Right ventricle myocardium inferior (tissue), 1 donor: ENCODE results near the gene RHD. TPM values are rescaled to one million over a fixed set of nuclear protein-coding genes. Genes with fewer than 3 reads are reported as not detected.
"Not testable (repeated sequence)": the region's sequence is repeated elsewhere in the genome, so short reads cannot be mapped to it uniquely, and the experiment has no call there.

Experiments used
- ATAC-seq: fragments of 200-7000 bp; cut with Tn5 transposase; one replicate; pipeline ENCODE4 v1.9.1; 2020; ENCODE audit warnings: mild to moderate bottlenecking, moderate library complexity
- DNase-seq: peaks from one replicate; pipeline ENCODE4 v3.0.0; 2021; ENCODE audit errors: missing footprints
- intact Hi-C: fragments of 100-400 bp; cut with DNase I; formaldehyde crosslinking; loops from one replicate; pipeline ENCODE4 v1.11.0; 2022
- total RNA-seq: library from RNA; stranded (reverse); fragmentation: NEBNext Ultra II Directional; extraction: Animal tissue kit (Norgen Biotek cat#: 25700); gene quantifications from one replicate; pipeline ENCODE4 v1.2.1, GENCODE V29; 2021
- donor health status: DM: no; HTN: yes; CAD: no; lungs with severe emphysema.

The RHD gene
- total RNA-seq, 1 donor from 2014 or later = not detected

DNA sequence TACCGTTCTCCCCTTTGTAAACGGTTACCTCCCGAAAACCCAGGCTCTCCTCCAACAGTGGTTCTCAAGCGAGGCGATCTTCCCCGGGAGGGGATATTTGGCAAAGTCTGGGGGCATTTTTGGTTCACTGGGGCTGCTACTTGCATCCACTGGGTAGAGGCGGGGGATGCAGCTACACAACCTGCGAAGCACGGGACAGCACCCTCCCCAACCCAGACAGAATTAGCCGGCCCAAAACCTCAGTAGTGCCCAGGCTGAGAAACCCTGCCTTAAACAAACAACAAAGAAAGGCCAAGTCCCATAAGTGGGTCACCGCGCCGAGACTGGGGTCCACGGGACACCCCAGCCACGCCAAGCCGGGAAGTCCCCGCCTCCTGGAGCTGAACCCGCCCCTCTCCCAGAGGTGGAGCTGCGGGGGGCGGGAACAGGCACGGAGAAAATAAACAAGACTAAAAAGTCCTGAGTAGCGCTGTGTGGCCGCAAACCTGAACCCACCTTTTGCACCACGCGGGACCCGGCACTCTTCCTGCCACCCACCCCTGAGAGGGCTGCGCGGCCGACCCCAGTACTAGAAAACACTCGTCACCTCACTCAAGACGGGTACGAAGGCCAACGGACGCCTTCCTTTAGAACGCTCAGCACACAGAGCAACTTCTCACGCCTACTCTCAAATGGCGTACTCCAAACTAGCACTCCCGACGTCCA, 65.3 kb downstream of the RHD start:
- DNase-seq = not testable (repeated sequence)
- ATAC-seq = peak; percentile 79
- intact Hi-C loops = loop anchor here (5.0 kb wide), 1 partner anchor 90 kb away; the partner anchor contains the start of gene RSRP1

DNA sequence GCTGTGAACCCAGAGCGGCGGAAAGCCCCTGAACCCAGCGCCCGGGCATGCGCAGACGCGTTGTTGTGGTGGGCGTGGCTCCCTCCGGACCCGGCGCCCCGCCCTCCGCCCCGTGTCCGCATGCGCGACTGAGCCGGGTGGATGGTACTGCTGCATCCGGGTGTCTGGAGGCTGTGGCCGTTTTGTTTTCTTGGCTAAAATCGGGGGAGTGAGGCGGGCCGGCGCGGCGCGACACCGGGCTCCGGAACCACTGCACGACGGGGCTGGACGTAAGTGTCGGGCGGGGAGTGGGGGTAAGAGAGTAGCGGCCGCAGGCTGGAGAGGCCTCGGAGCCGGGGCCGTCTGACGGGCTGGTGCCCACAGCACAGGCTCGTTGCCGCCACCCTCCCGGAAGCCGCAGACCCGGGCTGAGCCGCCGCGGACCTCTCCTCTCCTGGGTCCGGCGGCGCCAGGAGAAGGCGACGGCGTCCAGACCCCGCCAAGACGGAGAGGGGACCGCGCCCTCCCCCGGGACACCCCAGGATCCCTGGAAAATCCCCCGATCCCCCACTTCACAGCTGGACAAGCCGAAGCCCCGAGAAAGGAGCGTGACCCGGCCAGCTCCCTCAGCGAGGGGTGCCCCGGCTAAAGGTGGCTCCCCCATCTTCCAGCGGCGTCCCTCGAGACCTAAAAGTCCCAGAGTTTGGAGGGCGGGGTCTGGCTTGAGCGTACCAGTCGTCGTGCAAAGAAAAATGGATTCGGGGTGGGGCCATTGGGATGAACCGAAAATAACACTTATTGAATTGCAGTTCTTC, 66.1 kb downstream of the RHD start, which contains the start of gene TMEM50A:
TMEM50A (plus strand) TSS at position 147 of the 794 bp plus-strand sequence. CDS start 2,153 bp downstream, outside the sequence.
- ATAC-seq (peak; percentile 98), DNase-seq (peak; percentile 95)
- intact Hi-C loops = loop anchor here (5.0 kb wide), 1 partner anchor 91 kb away; the partner anchor contains the start of gene RSRP1

DNA sequence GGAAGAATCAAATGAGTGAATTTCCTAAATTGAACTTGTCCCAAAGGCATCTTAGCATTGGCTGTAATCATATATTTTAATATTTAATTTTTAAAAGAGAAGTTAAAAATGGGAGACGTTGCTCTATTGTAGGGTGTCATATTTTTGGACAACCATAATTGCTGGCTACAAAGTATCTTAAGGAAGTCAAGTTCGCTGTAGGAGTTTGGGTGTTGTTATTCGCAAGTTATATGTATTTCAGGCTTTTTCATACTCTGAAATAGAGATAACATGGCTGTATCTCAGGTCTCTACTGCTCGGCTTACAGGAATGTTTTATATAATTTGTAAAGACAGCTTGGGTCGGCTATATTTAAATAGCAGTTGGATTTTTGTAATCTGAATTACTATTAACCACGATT, 66.7 kb downstream of the RHD start:
- intact Hi-C loops = loop anchor here (5.0 kb wide), 1 partner anchor 92 kb away; the partner anchor contains the start of gene RSRP1
- ATAC-seq (no peak), DNase-seq (no peak)

DNA sequence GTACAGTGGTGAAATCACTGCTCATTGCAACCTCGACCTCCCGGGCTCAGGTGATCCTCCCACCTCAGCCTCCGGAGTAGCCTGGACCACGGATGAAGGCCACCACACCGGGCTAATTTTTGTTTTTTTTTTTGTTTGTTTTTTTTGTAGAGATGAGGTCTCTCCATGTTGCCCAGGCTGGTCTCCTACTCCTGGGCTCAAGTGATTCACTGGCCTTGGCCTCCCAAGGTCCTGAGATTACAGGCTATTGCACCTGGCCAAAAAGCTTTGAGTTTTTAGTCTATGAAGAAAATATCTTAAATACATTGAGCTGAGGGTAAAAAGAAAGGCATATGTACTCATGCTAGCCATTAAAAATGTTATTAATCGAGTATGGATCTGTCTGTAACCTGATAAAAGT, 69.4 kb downstream of the RHD start:
- DNase-seq (no peak), ATAC-seq (no peak)
- intact Hi-C loops = no loop called here

DNA sequence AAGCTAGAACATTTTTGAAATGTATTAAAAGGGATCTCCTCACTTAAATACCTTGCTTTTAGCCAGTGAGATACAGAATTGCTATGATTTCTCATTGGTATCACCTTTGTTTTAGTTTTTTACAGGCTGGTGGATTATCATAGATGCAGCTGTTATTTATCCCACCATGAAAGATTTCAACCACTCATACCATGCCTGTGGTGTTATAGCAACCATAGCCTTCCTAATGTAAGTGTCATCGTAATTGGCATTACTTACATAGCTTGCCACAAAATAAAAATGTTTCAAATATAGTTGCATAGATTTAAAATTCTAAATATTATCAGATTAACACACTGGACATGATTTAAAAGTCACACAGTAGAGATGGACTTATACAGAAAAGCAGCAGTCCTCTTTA, 70.5 kb downstream of the RHD start:
- DNase-seq (no peak), ATAC-seq (no peak)
- intact Hi-C loops = no loop called here

DNA sequence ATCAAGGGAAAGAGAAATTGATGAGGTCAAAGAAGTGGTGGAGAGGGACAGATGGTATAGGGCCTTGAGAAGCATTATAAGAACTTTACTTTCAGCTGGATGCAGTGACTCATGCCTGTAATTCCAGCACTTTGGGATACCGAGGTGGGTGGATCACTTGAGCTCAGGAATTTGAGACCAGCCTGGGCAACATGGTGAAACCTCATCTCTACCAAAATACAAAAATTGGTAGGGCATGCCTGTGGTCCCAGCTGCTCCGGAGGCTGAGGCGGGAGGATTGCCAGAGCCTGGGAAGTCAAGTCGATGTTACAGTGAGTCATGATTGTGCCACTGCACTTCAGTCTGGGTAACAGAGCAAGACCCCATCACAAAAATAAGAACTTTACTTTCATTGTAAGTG, 71.6 kb downstream of the RHD start:
- DNase-seq = no peak
- intact Hi-C loops = no loop called here
- no peak for ATAC-seq

DNA sequence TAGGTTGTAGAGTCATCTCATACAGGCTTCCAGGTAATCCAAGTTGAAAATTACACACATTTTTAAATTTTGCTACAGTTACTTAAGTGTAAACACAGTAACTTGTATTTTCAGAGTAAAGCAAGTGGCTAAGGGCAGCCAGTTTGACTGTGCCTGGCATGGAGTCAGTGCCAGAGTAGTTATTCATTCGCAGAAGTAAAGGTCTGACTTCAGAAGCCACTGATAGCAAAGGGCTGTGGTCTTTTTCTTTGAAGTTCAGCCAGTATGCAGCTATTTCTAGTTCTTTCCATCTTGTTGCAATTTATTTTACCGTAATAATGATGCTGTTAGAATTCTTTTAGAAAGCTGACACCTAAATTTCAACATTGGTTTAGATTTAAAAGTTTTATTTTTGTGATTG, 75.2 kb downstream of the RHD start:
- intact Hi-C loops = no loop called here
- ATAC-seq = no peak
- no peak for DNase-seq

DNA sequence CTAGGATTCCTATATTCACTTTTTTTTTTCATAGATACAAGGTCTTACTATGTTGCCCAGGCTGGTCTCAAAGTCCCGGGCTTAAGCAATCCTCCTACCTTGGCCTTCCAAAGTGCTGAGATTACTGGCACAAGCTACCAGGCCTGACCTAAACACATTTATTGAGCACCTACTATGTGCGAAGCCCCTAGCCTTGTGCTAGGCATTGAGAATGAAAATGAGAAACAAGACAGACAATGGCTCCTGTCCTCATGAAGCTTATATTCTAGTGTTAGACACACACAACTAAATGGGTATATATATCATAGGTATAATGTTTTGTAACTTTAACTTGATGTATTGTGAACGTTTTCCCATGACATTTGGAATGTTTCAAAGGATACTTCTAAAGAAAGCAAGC, 77.3 kb downstream of the RHD start:
- intact Hi-C loops = no loop called here
- ATAC-seq = no peak
- no peak for DNase-seq

DNA sequence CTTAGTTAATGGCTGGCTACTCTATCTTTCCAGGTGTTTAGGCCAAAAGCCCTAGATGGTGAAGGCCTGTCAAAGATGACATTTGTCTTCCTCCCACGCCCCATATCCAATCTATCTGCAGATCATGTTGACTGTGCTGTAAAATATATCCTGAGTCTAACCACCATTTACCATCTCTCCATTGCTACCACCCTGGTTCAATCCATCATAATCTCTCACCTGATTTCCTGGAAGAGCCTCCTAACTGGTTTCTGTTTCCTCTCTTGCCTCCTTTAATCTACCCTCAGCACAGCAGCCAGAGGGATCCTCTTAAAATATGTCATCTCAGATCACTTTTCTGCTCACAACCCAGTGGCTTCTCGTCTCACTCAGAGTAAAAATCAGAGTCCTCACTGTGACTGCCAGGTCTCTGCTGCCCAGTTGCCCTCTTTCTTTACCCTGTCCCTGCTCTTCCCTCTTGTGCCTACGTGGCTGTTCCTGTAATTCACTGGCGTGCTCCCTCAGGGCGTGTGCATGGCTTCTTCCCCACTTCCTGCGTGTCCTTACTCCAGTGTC, 83.6 kb downstream of the RHD start:
- ATAC-seq = no peak
- intact Hi-C loops = no loop called here

DNA sequence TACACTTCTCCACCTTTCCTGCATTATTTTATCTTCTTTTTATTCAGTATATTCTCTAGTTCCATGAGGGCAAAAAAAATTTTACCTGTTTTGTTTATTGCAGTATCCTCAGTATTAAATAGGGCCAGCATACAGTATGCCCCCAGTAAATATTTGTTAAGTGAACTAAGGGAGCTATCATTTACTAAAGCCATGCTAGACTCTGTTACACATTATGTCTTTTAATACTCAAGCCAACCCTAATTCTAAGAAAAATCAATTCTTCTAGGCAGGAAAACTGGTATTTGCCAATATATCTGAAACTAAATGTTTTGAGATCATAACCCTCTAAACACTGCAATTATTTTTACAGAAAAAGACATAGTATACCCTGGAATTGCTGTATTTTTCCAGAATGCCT, 84.1 kb downstream of the RHD start:
- intact Hi-C loops = no loop called here
- no peak for DNase-seq
- no peak for ATAC-seq

More for the DNA sequence above, 83.6 kb downstream of the RHD start:
- no peak for DNase-seq

DNA sequence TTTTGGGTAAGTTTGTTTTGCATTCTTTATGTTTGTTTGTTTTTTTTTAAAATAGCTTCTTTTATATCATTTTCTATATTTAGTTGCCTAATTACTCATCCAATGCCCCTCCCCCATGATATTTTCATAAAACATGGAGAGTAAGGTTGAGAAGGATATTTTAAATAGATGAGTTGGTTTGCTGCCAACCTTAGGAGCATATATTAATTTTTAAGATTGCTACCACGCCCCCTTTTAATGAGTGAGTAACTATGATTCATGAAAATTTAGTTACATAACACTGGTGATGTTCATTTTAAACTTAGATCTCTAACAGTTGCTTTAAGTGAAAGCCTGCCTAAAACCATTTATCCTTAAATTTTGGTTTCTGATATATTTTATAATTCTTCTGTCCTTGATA, 84.5 kb downstream of the RHD start:
- intact Hi-C loops = no loop called here
- DNase-seq (no peak), ATAC-seq (no peak)

DNA sequence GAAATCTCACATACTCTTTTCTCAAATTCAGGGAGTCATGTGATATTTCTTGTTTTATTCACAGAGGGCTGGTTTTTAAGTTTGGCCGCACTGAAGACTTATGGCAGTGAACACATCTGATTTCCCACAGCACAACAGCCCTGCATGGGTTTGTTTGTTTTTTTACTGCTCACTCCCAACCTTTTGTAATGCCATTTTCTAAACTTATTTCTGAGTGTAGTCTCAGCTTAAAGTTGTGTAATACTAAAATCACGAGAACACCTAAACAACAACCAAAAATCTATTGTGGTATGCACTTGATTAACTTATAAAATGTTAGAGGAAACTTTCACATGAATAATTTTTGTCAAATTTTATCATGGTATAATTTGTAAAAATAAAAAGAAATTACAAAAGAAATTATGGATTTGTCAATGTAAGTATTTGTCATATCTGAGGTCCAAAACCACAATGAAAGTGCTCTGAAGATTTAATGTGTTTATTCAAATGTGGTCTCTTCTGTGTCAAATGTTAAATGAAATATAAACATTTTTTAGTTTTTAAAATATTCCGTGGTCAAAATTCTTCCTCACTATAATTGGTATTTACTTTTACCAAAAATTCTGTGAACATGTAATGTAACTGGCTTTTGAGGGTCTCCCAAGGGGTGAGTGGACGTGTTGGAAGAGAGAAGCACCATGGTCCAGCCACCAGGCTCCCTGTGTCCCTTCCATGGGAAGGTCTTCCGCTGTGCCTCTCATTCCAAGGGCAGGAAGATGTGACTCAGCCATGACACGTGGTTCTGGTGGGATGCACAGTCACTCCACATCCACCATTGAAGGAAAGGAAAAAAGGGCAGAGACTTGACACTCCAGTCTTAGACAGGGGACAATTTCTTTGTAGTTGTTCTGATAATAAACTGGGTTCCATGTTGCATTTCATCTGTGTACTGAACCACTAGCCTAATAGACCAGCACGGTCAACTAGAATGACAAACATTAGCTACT, 88.6 kb downstream of the RHD start:
- intact Hi-C loops = no loop called here
- ATAC-seq = no peak
- DNase-seq = no peak

DNA sequence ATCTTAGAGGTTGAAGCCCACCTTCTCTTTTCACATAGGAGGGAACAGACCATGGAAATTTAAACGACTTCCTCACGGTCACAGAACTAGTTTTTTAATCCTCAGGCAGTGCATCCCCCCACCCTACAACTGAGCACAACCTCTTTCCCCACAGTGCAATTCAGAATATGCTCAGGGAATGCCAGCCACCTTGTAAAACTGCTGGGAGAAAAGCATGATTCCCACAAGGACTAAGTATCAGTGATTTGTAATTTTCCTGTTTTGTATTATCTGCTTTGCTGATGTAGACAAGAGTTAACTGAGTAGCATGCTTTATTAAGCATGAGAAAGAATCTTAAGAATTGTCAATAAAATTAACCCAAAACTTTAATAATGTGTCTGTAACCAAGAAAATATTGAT, 89.6 kb downstream of the RHD start:
- no peak for DNase-seq
- ATAC-seq = no peak
- intact Hi-C loops = no loop called here

DNA sequence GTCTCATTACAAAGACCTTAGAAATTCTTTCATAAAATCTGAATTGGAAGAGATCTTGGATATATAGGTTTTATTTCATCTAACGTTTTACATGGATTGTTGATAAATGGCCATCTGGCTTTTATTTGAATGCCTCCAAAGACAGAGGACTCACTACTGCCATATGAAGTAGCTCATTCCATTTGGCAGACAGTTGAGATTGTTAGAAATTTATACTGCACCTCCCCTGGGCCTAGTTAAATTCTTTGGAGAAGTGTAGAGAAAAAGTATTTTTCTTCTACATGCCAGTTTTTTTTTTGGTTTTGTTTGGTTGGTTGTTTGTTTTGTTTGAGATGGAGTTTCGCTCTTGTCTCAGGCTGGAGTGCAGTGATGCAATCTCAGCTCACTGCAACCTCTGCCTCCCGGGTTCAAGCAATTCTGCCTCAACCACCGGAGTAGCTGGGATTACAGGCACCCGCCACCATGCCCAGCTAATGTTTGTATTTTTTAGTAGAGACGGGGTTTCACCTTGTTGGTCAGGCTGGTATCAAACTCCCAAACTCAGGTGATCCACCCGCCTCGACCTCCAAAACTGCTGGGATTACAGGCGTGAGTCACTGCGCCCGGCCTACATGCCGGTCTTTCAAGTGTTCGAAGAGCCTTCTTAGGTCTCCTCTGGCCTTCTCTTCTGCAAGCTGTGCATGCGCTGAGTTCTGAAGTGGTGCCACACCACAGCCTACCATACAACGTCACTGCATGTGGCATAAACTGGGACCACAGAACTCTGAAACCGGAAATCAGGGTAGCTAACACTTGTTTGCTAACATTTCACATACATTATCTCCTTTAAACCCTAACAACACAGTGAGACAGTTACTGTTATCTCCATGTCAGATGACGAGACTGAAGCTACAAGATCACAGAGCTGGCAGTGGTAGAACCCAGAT, 90.6 kb downstream of the RHD start:
- intact Hi-C loops, DNase-seq: not testable (repeated sequence)
- peak; percentile 50 for ATAC-seq

DNA sequence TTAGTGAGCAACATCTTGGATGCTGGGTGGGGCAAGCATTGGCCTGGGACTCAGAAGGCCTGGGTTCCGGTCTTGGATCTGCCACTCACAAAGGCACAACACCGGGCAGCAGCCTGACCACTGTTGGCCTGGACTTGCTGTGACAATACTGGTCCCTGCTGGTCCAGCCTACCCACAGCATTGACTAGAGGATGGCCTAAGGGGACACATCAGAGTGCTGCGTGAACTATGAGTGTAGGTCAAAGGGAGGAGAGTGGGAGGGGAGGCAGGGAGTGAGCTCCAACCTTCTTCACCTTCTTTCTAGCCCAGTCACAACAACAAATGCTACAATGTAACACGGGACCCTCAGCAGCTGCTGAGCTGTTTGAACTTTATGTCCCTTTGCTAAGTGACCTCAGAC, 96.9 kb downstream of the RHD start:
- intact Hi-C loops = no loop called here
- no peak for DNase-seq
- no peak for ATAC-seq

DNA sequence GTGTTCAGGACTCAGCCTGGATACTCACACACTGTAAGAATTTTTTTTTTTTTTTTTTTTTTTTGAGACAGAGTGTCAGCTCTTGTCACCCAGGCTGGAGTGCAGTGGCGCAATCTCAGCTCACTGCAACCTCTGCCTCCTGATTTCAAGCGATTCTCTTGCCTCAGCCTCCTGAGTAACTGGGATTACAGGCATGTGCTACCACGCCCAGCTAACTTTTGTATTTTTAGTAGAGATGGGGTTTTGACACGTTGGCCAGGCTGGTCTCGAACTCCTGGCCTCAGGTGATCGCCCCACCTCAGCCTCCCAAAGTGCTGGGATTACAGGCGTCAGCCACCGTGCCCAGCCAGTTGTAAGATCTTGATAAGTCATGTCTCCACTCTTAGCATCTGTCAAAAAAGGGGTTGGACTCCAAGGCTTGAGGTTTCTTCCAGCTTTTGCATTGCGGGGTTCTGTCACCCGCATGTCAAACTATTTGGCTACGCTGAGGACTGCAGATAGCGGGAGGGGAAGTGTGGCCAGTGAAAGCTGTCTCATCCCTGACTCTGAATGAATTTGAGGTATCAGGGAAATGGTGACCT, 97.5 kb downstream of the RHD start:
- DNase-seq, ATAC-seq, intact Hi-C loops: not testable (repeated sequence)

DNA sequence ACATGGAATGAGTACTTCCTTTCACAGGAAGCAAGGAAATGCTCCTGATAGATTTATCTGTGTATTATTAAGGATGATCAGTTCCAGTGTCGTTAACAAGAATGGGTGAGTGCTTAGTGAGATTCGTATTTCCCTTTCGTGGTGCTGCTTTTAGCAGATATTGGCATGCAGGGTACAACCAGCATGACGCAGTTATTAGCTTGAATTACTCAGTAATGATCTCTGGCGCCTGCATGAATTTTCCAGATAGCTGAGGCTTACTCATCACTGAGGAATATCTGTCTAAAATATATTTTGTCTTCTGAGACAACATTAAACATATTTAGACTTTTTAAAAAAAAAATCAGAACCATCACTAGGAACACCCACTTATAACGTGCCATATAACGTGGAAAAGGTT, 99.4 kb downstream of the RHD start:
- ATAC-seq, DNase-seq, intact Hi-C loops: not testable (repeated sequence)
